GM08714 (cell line): ENCODE data around the gene B3GNT8.
A peak's percentile ranks its signal among the peaks of the same experiment; 100 is the strongest.
"Not testable (repeated sequence)": the region's sequence is repeated elsewhere in the genome, so short reads cannot be mapped to it uniquely, and the experiment has no call there.

ENCODE experiments used
- H3K4me3 ChIP-seq: fragments of 200-500 bp; sonication (Bioruptor generic); 2 replicates; pipeline ENCODE4 v1.5.1; 2014; ENCODE audit warnings: mild to moderate bottlenecking, low read length, inconsistent platforms
- ZNF274 ChIP-seq: IDR thresholded peaks from 2 replicates; pipeline ENCODE4 v1.6.1; 2012; ENCODE audit warnings: mild to moderate bottlenecking, low read depth, low read length

Gene B3GNT8

GRCh38 chr19:41443813-41444455, 16.8 kb upstream of the B3GNT8 start:
- TF ChIP-seq ZNF274 = no peak
- no peak overlapping the region for H3K4me3 ChIP-seq

GRCh38 chr19:41442473-41443355, 15.5 kb upstream of the B3GNT8 start, which contains the start of gene ERICH4:
TSS of gene ERICH4 (plus strand) at chr19:41443156. CDS start at chr19:41443170, 14 bp downstream.
- no peak within 1 kb of the TSS for H3K4me3 ChIP-seq
- TF ChIP-seq ZNF274 = no peak

- H3K4me3 ChIP-seq = no peak overlapping the region
- no peak for TF ChIP-seq ZNF274
Observed at GRCh38 chr19:41441321-41441945, 14.3 kb upstream of the B3GNT8 start.

GRCh38 chr19:41439441-41440222, 12.5 kb upstream of the B3GNT8 start, which contains the start of gene DMAC2:
TSS of gene DMAC2 (minus strand) at chr19:41439912. CDS start at chr19:41439899, 13 bp downstream.
- H3K4me3 ChIP-seq = peak within 1 kb of the TSS; percentile 71
- no peak for TF ChIP-seq ZNF274

GRCh38 chr19:41437944-41438574, 10.9 kb upstream of the B3GNT8 start:
- H3K4me3 ChIP-seq = no peak overlapping the region
- no peak for TF ChIP-seq ZNF274

- no peak overlapping the region for H3K4me3 ChIP-seq
- TF ChIP-seq ZNF274 = no peak
Observed at GRCh38 chr19:41436674-41436951, 9.4 kb upstream of the B3GNT8 start.

GRCh38 chr19:41435936-41436673, 8.9 kb upstream of the B3GNT8 start:
- H3K4me3 ChIP-seq = no peak overlapping the region
- no peak for TF ChIP-seq ZNF274

- not testable (repeated sequence) for H3K4me3 ChIP-seq
Observed at GRCh38 chr19:41435376-41435775, 8.2 kb upstream of the B3GNT8 start.

- TF ChIP-seq ZNF274 = no peak
- no peak overlapping the region for H3K4me3 ChIP-seq
Observed at GRCh38 chr19:41434450-41434849, 7.3 kb upstream of the B3GNT8 start.

- TF ChIP-seq ZNF274 = no peak
- H3K4me3 ChIP-seq = no peak overlapping the region
Observed at GRCh38 chr19:41433171-41433570, 6.0 kb upstream of the B3GNT8 start.

GRCh38 chr19:41431426-41432386, 4.5 kb upstream of the B3GNT8 start:
- no peak overlapping the region for H3K4me3 ChIP-seq
- no peak for TF ChIP-seq ZNF274

GRCh38 chr19:41430922-41431321, 3.7 kb upstream of the B3GNT8 start:
- no peak for TF ChIP-seq ZNF274

More at GRCh38 chr19:41430922-41431321, 3.7 kb upstream of the B3GNT8 start:
- no peak overlapping the region for H3K4me3 ChIP-seq
